HG03520 (cell line): ENCODE data around the gene SCN1A.
"Not testable (repeated sequence)": the region's sequence is repeated elsewhere in the genome, so short reads cannot be mapped to it uniquely, and the experiment has no call there.

ENCODE experiments used
- ATAC-seq: cut with Tn5 transposase; IDR thresholded peaks from one replicate; pipeline ENCODE4 v1.9.1; 2021; ENCODE audit warnings: mild to moderate bottlenecking, moderate library complexity; ENCODE audit not compliant: unreplicated experiment

Gene SCN1A

GRCh38 chr2:166127217-166128155, at the start of gene SCN1A:
Gene SCN1A (minus strand): TSS chr2:166128020. CDS start chr2:166073621, 54,399 bp downstream.
- peak; percentile 45 for ATAC-seq

GRCh38 chr2:166173263-166173662, 45.4 kb upstream of the SCN1A start:
- ATAC-seq = no peak

GRCh38 chr2:166171216-166171615, 43.4 kb upstream of the SCN1A start:
- ATAC-seq = no peak

GRCh38 chr2:166170356-166170755, 42.5 kb upstream of the SCN1A start:
- peak; percentile 85 for ATAC-seq

- ATAC-seq = no peak
These were observed 39.6 kb upstream of the SCN1A start for GRCh38 chr2:166167449-166167848.

GRCh38 chr2:166163775-166164174, 36.0 kb upstream of the SCN1A start:
- ATAC-seq = no peak

- ATAC-seq = no peak
These were observed 30.7 kb upstream of the SCN1A start for GRCh38 chr2:166158546-166158945.

- no peak for ATAC-seq
These were observed 29.8 kb upstream of the SCN1A start for GRCh38 chr2:166157578-166157977.

- no peak for ATAC-seq
These were observed 29.2 kb upstream of the SCN1A start for GRCh38 chr2:166156985-166157490.

- ATAC-seq = no peak
These were observed 27.8 kb upstream of the SCN1A start for GRCh38 chr2:166155589-166155988.

- ATAC-seq = no peak
These were observed 27.0 kb upstream of the SCN1A start for GRCh38 chr2:166154685-166155338.

GRCh38 chr2:166152064-166152463, 24.2 kb upstream of the SCN1A start:
- no peak for ATAC-seq

GRCh38 chr2:166148500-166149400, 20.9 kb upstream of the SCN1A start:
- ATAC-seq = no peak

- ATAC-seq = no peak
These were observed 20.1 kb upstream of the SCN1A start for GRCh38 chr2:166147883-166148282.

GRCh38 chr2:166144071-166144470, 16.3 kb upstream of the SCN1A start:
- no peak for ATAC-seq

- ATAC-seq = no peak
These were observed 13.1 kb upstream of the SCN1A start for GRCh38 chr2:166140932-166141331.

- ATAC-seq = no peak
These were observed 12.7 kb upstream of the SCN1A start for GRCh38 chr2:166140475-166140874.

- ATAC-seq = not testable (repeated sequence)
These were observed 11.7 kb upstream of the SCN1A start for GRCh38 chr2:166139479-166139878.

GRCh38 chr2:166138667-166139066, 10.8 kb upstream of the SCN1A start:
- no peak for ATAC-seq

GRCh38 chr2:166138144-166138543, 10.3 kb upstream of the SCN1A start:
- ATAC-seq = no peak

- ATAC-seq = no peak
These were observed 9.5 kb upstream of the SCN1A start for GRCh38 chr2:166137331-166137730.
